HL-60 (cell line): Measurements from ENCODE around the gene BRIP1.

Source experiments
- DNase-seq, 2 experiments: peaks; one replicate each; pipeline ENCODE4 v3.0.0-alpha.2; 2010 to 2020; ENCODE audit warnings: low read depth in 1 of 2, low spot score in 1 of 2
- H3K27ac ChIP-seq: fragments of 250-450 bp; sonication (Bioruptor Pico); replicated peaks from 2 replicates; pipeline ENCODE4 v1.5.1; 2020; ENCODE audit warnings: mild to moderate bottlenecking, moderate library complexity
- H3K27me3 ChIP-seq: fragments of 250-450 bp; sonication (Bioruptor Pico); 2 replicates; pipeline ENCODE4 v1.5.1; 2021; ENCODE audit warnings: mild to moderate bottlenecking, moderate library complexity; ENCODE audit not compliant: insufficient read depth, poor library complexity, severe bottlenecking
- H3K4me3 ChIP-seq: replicated peaks from 2 replicates; pipeline ENCODE4 v1.5.1; 2011; ENCODE audit warnings: mild to moderate bottlenecking, control low read depth, low read length; ENCODE audit not compliant: insufficient read depth
- GABPA ChIP-seq: IDR thresholded peaks from 2 replicates; pipeline ENCODE4 v1.6.1; 2012; ENCODE audit warnings: low read depth
- POLR2AphosphoS5 ChIP-seq: IDR thresholded peaks from 2 replicates; pipeline ENCODE4 v1.6.1; 2012; ENCODE audit warnings: low read depth
- SPI1 ChIP-seq: IDR thresholded peaks from 2 replicates; pipeline ENCODE4 v1.6.1; 2012; ENCODE audit warnings: low read depth, mild to moderate bottlenecking, borderline replicate concordance
- TF ChIP-seq, protein P1 (sequence below): IDR thresholded peaks from 2 replicates; pipeline ENCODE4 v1.6.1; 2012; ENCODE audit warnings: low read depth; ENCODE audit not compliant: insufficient replicate concordance
- TF ChIP-seq, protein P2 (sequence below): IDR thresholded peaks from one replicate; pipeline ENCODE4 v1.5.1; 2011; ENCODE audit warnings: low read length, control low read depth, inconsistent platforms; ENCODE audit not compliant: insufficient read depth

The BRIP1 gene

DNA sequence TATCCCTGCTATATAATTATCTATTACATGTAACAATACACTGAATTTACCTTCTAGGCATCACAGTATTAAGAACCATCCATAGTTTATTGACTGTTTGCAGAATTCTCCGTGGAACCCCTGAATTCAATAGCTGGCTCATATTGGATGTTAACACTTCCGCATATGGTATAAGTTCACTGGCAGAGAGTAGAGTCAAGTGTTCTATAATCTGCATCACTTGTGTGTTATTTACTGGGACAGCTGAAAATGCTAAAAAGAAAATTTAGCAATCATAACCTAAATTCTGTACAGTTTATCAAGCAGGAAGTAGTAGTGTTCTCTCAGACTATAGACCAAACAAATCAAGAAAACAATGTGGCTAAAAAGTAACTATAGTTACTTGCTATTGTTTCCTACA lies 14.5 kb upstream of the BRIP1 start:
- DNase-seq: no peak
- H3K4me3 ChIP-seq: no peak overlapping the region
- no peak overlapping the region for H3K27ac ChIP-seq
- H3K27me3 ChIP-seq: no peaks in the 10 kb centered on the region
- no peak for TF ChIP-seq GABPA
- TF ChIP-seq, protein P1, sequence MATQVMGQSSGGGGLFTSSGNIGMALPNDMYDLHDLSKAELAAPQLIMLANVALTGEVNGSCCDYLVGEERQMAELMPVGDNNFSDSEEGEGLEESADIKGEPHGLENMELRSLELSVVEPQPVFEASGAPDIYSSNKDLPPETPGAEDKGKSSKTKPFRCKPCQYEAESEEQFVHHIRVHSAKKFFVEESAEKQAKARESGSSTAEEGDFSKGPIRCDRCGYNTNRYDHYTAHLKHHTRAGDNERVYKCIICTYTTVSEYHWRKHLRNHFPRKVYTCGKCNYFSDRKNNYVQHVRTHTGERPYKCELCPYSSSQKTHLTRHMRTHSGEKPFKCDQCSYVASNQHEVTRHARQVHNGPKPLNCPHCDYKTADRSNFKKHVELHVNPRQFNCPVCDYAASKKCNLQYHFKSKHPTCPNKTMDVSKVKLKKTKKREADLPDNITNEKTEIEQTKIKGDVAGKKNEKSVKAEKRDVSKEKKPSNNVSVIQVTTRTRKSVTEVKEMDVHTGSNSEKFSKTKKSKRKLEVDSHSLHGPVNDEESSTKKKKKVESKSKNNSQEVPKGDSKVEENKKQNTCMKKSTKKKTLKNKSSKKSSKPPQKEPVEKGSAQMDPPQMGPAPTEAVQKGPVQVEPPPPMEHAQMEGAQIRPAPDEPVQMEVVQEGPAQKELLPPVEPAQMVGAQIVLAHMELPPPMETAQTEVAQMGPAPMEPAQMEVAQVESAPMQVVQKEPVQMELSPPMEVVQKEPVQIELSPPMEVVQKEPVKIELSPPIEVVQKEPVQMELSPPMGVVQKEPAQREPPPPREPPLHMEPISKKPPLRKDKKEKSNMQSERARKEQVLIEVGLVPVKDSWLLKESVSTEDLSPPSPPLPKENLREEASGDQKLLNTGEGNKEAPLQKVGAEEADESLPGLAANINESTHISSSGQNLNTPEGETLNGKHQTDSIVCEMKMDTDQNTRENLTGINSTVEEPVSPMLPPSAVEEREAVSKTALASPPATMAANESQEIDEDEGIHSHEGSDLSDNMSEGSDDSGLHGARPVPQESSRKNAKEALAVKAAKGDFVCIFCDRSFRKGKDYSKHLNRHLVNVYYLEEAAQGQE: no peak
- TF ChIP-seq POLR2AphosphoS5: no peak
- no peak for TF ChIP-seq SPI1
- TF ChIP-seq, protein P2, sequence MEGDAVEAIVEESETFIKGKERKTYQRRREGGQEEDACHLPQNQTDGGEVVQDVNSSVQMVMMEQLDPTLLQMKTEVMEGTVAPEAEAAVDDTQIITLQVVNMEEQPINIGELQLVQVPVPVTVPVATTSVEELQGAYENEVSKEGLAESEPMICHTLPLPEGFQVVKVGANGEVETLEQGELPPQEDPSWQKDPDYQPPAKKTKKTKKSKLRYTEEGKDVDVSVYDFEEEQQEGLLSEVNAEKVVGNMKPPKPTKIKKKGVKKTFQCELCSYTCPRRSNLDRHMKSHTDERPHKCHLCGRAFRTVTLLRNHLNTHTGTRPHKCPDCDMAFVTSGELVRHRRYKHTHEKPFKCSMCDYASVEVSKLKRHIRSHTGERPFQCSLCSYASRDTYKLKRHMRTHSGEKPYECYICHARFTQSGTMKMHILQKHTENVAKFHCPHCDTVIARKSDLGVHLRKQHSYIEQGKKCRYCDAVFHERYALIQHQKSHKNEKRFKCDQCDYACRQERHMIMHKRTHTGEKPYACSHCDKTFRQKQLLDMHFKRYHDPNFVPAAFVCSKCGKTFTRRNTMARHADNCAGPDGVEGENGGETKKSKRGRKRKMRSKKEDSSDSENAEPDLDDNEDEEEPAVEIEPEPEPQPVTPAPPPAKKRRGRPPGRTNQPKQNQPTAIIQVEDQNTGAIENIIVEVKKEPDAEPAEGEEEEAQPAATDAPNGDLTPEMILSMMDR: no peak

DNA sequence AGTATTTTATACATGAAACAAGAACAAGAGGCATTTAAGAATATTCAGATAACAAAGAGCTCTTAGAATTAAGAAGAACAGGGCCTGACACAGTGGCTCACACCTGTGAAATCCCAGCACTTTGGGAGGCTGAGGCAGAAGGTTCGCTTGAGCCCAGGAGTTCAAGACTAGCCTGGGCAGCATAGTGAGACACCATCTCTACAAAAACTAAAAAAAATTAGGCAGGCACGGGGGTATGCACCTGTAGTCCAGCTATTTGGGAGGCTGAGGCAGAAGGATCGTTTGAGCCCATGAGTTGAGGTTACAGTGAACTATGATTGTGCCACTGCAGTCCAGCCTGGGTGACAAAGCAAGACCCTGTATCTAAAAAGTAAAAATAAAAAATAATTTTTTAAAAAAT lies 12.5 kb upstream of the BRIP1 start:
- Histone ChIP-seq H3K27me3 (no peaks in the 10 kb centered on the region), H3K27ac (no peak overlapping the region)
- TF ChIP-seq GABPA: no peak
- TF ChIP-seq SPI1: no peak
- TF ChIP-seq POLR2AphosphoS5: no peak
- TF ChIP-seq, protein P2: no peak
- TF ChIP-seq, protein P1: no peak

DNA sequence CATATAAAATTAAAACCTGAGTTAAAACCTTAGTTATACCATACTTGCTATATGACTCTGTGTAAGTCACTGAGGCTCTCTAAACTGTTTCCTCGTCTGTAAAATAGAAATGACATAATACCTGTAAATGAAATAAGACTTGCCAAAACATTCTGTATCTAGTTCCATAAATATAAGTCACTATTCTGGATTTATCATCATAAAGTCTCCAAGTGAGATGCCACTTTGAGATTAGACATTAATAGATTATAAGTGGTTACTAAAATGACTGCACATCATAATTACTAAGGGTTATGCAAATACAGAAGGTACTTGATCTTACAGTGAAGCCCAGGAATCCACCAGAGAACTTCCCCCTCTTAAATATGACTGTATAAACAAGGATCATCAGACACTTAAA lies 12.0 kb upstream of the BRIP1 start:
- Histone ChIP-seq H3K27ac (no peak overlapping the region), H3K27me3 (no peaks in the 10 kb centered on the region), H3K4me3 (no peak overlapping the region)
- TF ChIP-seq, protein P2: no peak
- TF ChIP-seq GABPA (no peak), POLR2AphosphoS5 (no peak), SPI1 (no peak)
- TF ChIP-seq, protein P1: no peak
- DNase-seq: no peak

More for the DNA sequence above, 12.5 kb upstream of the BRIP1 start:
- no peak overlapping the region for H3K4me3 ChIP-seq
- no peak for DNase-seq
